Nephron progenitor cell (in vitro differentiated cells): Measurements from ENCODE around the gene SRP14.

Experiments used
- DNase-seq: peaks from one replicate; pipeline ENCODE4 v3.0.0; 2021
- H3K27ac Mint-ChIP-seq: 2 replicates; pipeline ENCODE4 v1.8.0; 2021; ENCODE audit warnings: mild to moderate bottlenecking, moderate library complexity, mixed read lengths
- H3K27me3 Mint-ChIP-seq: 2 replicates; pipeline ENCODE4 v1.8.0; 2021; ENCODE audit warnings: mild to moderate bottlenecking, low read depth, mixed read lengths; ENCODE audit not compliant: poor library complexity
- H3K36me3 Mint-ChIP-seq: 2 replicates; pipeline ENCODE4 v1.8.0; 2021; ENCODE audit warnings: low read depth, mixed read lengths
- H3K4me1 Mint-ChIP-seq: 2 replicates; pipeline ENCODE4 v1.8.0; 2021; ENCODE audit warnings: mixed read lengths
- H3K4me3 Mint-ChIP-seq: 2 replicates; pipeline ENCODE4 v1.8.0; 2021; ENCODE audit warnings: mild to moderate bottlenecking, moderate library complexity, mixed read lengths
- H3K9me3 Mint-ChIP-seq: 2 replicates; pipeline ENCODE4 v1.8.0; 2021; ENCODE audit warnings: mild to moderate bottlenecking, moderate library complexity, mixed read lengths
- TF ChIP-seq, protein P1 (sequence below): fragments of 200-600 bp; sonication (generic); IDR thresholded peaks from 2 replicates; pipeline ENCODE4 v1.5.0; 2021; ENCODE audit warnings: antibody characterized with exemption

SRP14 gene

GRCh38 chr15:40053079-40053830 lies 14.3 kb upstream of the SRP14 start:
- no peaks in the 10 kb centered on the region for H3K9me3 Mint-ChIP-seq
- no peak overlapping the region for H3K4me3 Mint-ChIP-seq
- TF ChIP-seq, protein P1, sequence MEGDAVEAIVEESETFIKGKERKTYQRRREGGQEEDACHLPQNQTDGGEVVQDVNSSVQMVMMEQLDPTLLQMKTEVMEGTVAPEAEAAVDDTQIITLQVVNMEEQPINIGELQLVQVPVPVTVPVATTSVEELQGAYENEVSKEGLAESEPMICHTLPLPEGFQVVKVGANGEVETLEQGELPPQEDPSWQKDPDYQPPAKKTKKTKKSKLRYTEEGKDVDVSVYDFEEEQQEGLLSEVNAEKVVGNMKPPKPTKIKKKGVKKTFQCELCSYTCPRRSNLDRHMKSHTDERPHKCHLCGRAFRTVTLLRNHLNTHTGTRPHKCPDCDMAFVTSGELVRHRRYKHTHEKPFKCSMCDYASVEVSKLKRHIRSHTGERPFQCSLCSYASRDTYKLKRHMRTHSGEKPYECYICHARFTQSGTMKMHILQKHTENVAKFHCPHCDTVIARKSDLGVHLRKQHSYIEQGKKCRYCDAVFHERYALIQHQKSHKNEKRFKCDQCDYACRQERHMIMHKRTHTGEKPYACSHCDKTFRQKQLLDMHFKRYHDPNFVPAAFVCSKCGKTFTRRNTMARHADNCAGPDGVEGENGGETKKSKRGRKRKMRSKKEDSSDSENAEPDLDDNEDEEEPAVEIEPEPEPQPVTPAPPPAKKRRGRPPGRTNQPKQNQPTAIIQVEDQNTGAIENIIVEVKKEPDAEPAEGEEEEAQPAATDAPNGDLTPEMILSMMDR, result no peak
- H3K27ac Mint-ChIP-seq, result peak overlapping the region; percentile 6
- DNase-seq, result no peak
- H3K27me3 Mint-ChIP-seq, result peaks cover 9% of the 10 kb centered on the region
- no peaks in the 10 kb centered on the region for H3K36me3 Mint-ChIP-seq
- H3K4me1 Mint-ChIP-seq, result peaks cover 89% of the 10 kb centered on the region

GRCh38 chr15:40052604-40053003 lies 13.6 kb upstream of the SRP14 start:
- Mint-ChIP-seq H3K36me3 (no peaks in the 10 kb centered on the region), H3K4me3 (no peak overlapping the region), H3K4me1 (peaks cover 89% of the 10 kb centered on the region), H3K27me3 (peaks cover 6% of the 10 kb centered on the region), H3K27ac (no peak overlapping the region), H3K9me3 (no peaks in the 10 kb centered on the region)
- TF ChIP-seq, protein P1, result no peak
- DNase-seq, result no peak

- Mint-ChIP-seq H3K9me3 (no peaks in the 10 kb centered on the region), H3K27me3 (peaks cover 6% of the 10 kb centered on the region), H3K4me1 (peaks cover 89% of the 10 kb centered on the region), H3K27ac (no peak overlapping the region), H3K36me3 (no peaks in the 10 kb centered on the region), H3K4me3 (peak overlapping the region; percentile 23)
- TF ChIP-seq, protein P1, result no peak
- no peak for DNase-seq
These were observed 12.8 kb upstream of the SRP14 start for GRCh38 chr15:40051616-40052415.

GRCh38 chr15:40050788-40051470 lies 11.9 kb upstream of the SRP14 start:
- H3K4me1 Mint-ChIP-seq, result peaks cover 93% of the 10 kb centered on the region
- H3K4me3 Mint-ChIP-seq, result no peak overlapping the region
- DNase-seq, result peak; percentile 51
- peak overlapping the region; percentile 12 for H3K27ac Mint-ChIP-seq
- no peaks in the 10 kb centered on the region for H3K9me3 Mint-ChIP-seq
- TF ChIP-seq, protein P1, result no peak
- H3K36me3 Mint-ChIP-seq, result no peaks in the 10 kb centered on the region
- H3K27me3 Mint-ChIP-seq, result peaks cover 4% of the 10 kb centered on the region

GRCh38 chr15:40048926-40049475 lies 10.0 kb upstream of the SRP14 start:
- TF ChIP-seq, protein P1, result no peak
- Mint-ChIP-seq H3K4me1 (peaks cover 96% of the 10 kb centered on the region), H3K27me3 (peaks cover 4% of the 10 kb centered on the region), H3K9me3 (no peaks in the 10 kb centered on the region), H3K4me3 (no peak overlapping the region), H3K27ac (peak overlapping the region; percentile 58), H3K36me3 (no peaks in the 10 kb centered on the region)
- no peak for DNase-seq
